Testis (tissue), 3 donors: ENCODE measurements around the gene GCFC2. TPM values are rescaled to one million over a fixed set of nuclear protein-coding genes. Genes with fewer than 3 reads are reported as not detected.

Source experiments
- DNase-seq: peaks from one replicate; pipeline ENCODE4 v3.0.0-alpha.2; 2019
- H3K27ac ChIP-seq, 2 donors: fragments of 200-600 bp; sonication (generic); one replicate each; pipeline ENCODE4 v1.5.1; 2019
- H3K27me3 ChIP-seq: fragments of 200-600 bp; sonication (generic); one replicate; pipeline ENCODE4 v1.5.1; 2019
- H3K36me3 ChIP-seq: fragments of 200-600 bp; sonication (generic); one replicate; pipeline ENCODE4 v1.5.1; 2017; ENCODE audit warnings: low read depth; ENCODE audit errors: missing control alignments
- H3K4me1 ChIP-seq: fragments of 200-600 bp; sonication (generic); one replicate; pipeline ENCODE4 v1.5.1; 2019
- H3K4me3 ChIP-seq, 2 donors: fragments of 200-600 bp; sonication (generic); one replicate each; pipeline ENCODE4 v1.5.1; 2017 to 2019
- H3K9me3 ChIP-seq: fragments of 200-600 bp; sonication (generic); one replicate; pipeline ENCODE4 v1.5.1; 2017
- CTCF ChIP-seq, 3 experiments: fragments of 450-650 bp in 2 of 3; fragments of 200-600 bp in 1 of 3; sonication (generic) in 1 of 3; IDR thresholded peaks; one replicate each; pipeline ENCODE4 v1.5.1; 2016 to 2019; ENCODE audit warnings: antibody characterized with exemption in 3 of 3, mild to moderate bottlenecking in 2 of 3, moderate library complexity in 1 of 3
- POLR2A ChIP-seq: fragments of 450-650 bp; IDR thresholded peaks from one replicate; pipeline ENCODE4 v1.6.1; 2017; ENCODE audit warnings: antibody characterized with exemption, mild to moderate bottlenecking, moderate library complexity
- WGBS, 2 donors: methylation state at CpG; one replicate each; pipeline ENCODE4 v1.1.5; 2018; 5-methylcytosine and 5-hydroxymethylcytosine counted together
- intact Hi-C: fragments of 100-400 bp; cut with DNase I; formaldehyde crosslinking; loops from one replicate; pipeline ENCODE4 v1.15.1; 2023; ENCODE audit warnings: low total_unique reads
- polyA plus RNA-seq: library from polyadenylated mRNA; stranded (reverse); fragments of 350-450 nt; fragmentation: Illumina TruSeq; extraction: RNeasy Lipid Tissue Mini Kit (QIAGEN cat#74804); gene quantifications from one replicate; pipeline ENCODE4 v1.2.3, GENCODE V29; 2014; ENCODE audit warnings: low read depth, low replicate concordance; ENCODE audit not compliant: insufficient read depth
- total RNA-seq, 2 donors: library from RNA; depleted of rRNA; stranded (reverse); fragments of >200 nt; gene quantifications; one replicate each; pipeline ENCODE4 v1.2.3, GENCODE V29; 2016

The GCFC2 gene
- total and polyA plus RNA-seq, 3 donors from 2014 or later: 19.2 to 40.4 (median 33.0) TPM

- DNase-seq: no peak
- TF ChIP-seq POLR2A: no peak
- no peak for TF ChIP-seq CTCF (IDR thresholded peaks at IDR 0.05)
- intact Hi-C loops: no loop called here
- Histone ChIP-seq H3K27ac (no peak overlapping the region), H3K9me3 (no peaks in the 10 kb centered on the region), H3K36me3 (no peaks in the 10 kb centered on the region), H3K4me1 (no peaks in the 10 kb centered on the region), H3K27me3 (no peaks in the 10 kb centered on the region), H3K4me3 (no peak overlapping the region)
- 81 to 95% methylated on average over 1 of the region's 1 CpG for WGBS, 2 donors
Observed at GRCh38 chr2:75656563-75656962, 54.2 kb downstream of the GCFC2 start.

- Histone ChIP-seq H3K4me3 (no peak overlapping the region), H3K9me3 (no peaks in the 10 kb centered on the region), H3K27ac (no peak overlapping the region), H3K36me3 (no peaks in the 10 kb centered on the region), H3K27me3 (no peaks in the 10 kb centered on the region), H3K4me1 (no peaks in the 10 kb centered on the region)
- WGBS, 2 donors: 87 to 88% methylated on average over 1 of the region's 1 CpG
- DNase-seq: no peak
- TF ChIP-seq POLR2A: no peak
- no peak for TF ChIP-seq CTCF (IDR thresholded peaks at IDR 0.05)
- intact Hi-C loops: no loop called here
Observed at GRCh38 chr2:75655861-75656260, 54.9 kb downstream of the GCFC2 start.

- DNase-seq: no peak
- intact Hi-C loops: no loop called here
- Histone ChIP-seq H3K27ac (no peak overlapping the region), H3K36me3 (no peaks in the 10 kb centered on the region), H3K9me3 (no peaks in the 10 kb centered on the region), H3K4me1 (no peaks in the 10 kb centered on the region), H3K4me3 (no peak overlapping the region), H3K27me3 (no peaks in the 10 kb centered on the region)
- TF ChIP-seq POLR2A (no peak), CTCF (IDR thresholded peaks at IDR 0.05) (no peak)
- WGBS, 2 donors: 91 to 93% methylated on average over 2 of the region's 2 CpGs
Observed at GRCh38 chr2:75654012-75654411, 56.7 kb downstream of the GCFC2 start.

DNA sequence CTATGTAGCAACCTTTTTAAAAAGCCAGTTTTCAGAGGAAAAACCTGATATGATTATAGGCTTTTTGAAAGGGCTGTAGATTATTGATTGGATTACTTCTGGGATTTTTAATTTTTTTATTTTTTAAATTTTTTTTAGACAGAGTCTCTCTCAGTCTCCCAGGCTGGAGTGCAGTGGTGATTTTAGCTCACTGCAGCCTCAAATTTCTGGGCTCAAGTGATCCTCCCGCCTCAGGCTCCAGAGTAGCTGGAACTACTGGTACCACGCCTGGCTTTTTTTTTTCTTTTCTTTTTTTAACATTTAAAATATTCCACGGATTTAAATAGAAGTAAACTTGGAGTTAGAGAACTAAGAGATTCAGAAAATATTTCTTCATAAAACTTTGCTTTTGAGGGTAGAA is 62.9 kb downstream of the GCFC2 start:
- H3K27me3 ChIP-seq: no peaks in the 10 kb centered on the region
- no peaks in the 10 kb centered on the region for H3K9me3 ChIP-seq
- TF ChIP-seq POLR2A: no peak
- TF ChIP-seq CTCF (IDR thresholded peaks at IDR 0.05): no peak
- 59 to 69% methylated on average over 3 of the region's 3 CpGs for WGBS, 2 donors
- no peaks in the 10 kb centered on the region for H3K4me1 ChIP-seq
- DNase-seq: no peak
- H3K27ac ChIP-seq: no peak overlapping the region
- H3K36me3 ChIP-seq: no peaks in the 10 kb centered on the region
- H3K4me3 ChIP-seq: peak overlapping the region in 1 of 2 donors; percentile 88
- intact Hi-C loops: no loop called here

- peak within 1 kb of the TSS; percentile 80 to 82 for H3K27ac ChIP-seq
- DNase-seq: peak; percentile 97
- 0 to 1% methylated on average over 27 to 52 of the region's 60 CpGs for WGBS, 2 donors
- H3K4me1 ChIP-seq: no peaks in the 10 kb centered on the region
- TF ChIP-seq CTCF (IDR thresholded peaks at IDR 0.05): peak in 1 of 3 experiments; percentile 20
- no peak for TF ChIP-seq POLR2A
- peak within 1 kb of the TSS; percentile 88 to 95 for H3K4me3 ChIP-seq
- intact Hi-C loops: no loop called here
- H3K9me3 ChIP-seq: no peaks in the 10 kb centered on the region
- no peaks in the 10 kb centered on the region for H3K27me3 ChIP-seq
- H3K36me3 ChIP-seq: no peaks in the 10 kb centered on the region
Observed at GRCh38 chr2:75646583-75647425, 63.9 kb downstream of the GCFC2 start, which contains the start of gene MRPL19. MRPL19 (plus strand) TSS chr2:75646783; CDS start chr2:75646808, 25 bp downstream.
